GM19463 (cell line): ENCODE measurements around the gene IL36G.

Experiments used
- ATAC-seq: cut with Tn5 transposase; IDR thresholded peaks from one replicate; pipeline ENCODE4 v1.9.1; 2021; ENCODE audit warnings: mild to moderate bottlenecking, moderate library complexity; ENCODE audit not compliant: unreplicated experiment

The IL36G gene

DNA sequence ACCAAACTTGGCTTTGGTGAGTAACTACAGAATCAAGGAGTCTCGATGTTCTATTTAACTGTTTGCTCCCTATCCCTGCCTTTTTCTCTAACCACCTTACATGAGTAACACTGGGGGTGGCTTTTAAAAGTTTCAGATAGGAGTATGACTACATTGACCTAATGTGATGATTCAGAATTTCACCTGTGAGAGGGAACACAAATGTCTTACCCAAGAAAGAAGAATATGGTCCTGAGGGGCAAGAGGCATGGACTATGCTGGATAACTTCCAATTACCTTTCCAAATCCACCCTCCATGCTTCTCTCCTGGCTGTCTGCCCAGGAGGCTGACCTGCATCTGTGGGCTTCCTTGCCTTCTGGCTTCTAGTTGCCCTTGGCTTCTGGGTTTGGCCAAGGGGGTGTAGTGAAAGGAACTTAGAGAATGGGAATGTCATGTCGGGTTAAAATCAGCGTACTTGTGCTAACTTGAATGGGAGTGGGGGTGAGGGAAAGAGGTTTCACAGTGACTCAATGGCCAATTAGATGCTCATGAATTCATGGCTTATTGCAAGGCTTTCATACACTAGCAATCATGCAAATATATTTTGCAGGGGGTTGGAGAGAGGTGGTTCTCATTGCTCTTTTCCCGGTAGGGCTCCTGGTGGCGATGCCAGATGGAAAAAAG, 5.3 kb upstream of the IL36G start:
- ATAC-seq: no peak

GRCh38 chr2:112973156-112973555, 4.7 kb upstream of the IL36G start:
- no peak for ATAC-seq

DNA sequence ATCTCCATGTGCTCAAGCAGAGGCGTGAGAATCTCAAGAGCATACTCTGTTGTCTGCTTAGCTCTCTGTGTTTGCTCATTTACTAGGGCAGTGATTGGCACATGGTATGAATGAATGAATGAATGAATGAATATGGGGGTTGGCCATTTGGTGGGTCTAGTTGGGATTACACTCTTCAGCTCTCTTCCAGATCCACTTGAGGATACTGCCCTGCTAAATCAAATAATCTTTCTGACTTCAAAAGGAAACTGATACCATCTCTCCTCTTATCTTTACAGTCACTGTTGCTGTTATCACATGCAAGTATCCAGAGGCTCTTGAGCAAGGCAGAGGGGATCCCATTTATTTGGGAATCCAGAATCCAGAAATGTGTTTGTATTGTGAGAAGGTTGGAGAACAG, 1.9 kb downstream of the IL36G start:
- ATAC-seq: no peak

DNA sequence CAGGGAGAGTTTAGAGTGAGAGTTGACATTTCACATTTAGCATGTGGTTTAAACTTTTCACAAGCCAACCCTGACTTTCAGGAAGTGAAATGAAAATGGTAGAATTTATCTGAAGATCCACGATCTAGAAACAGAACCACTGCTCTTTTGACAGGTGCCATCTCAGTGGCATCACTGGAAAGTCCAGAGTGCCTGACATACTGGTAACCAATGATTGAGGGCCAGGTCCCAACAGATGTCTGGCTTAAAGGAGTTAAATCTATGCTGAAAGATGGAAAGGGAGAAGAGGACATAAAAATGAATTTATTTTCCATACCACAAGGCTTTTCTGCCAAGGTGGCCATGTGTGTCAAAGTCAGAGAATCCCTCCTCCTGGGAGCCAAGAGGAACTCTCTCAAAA, 2.7 kb downstream of the IL36G start:
- ATAC-seq: no peak

GRCh38 chr2:112985090-112985489, 7.3 kb downstream of the IL36G start:
- no peak for ATAC-seq

DNA sequence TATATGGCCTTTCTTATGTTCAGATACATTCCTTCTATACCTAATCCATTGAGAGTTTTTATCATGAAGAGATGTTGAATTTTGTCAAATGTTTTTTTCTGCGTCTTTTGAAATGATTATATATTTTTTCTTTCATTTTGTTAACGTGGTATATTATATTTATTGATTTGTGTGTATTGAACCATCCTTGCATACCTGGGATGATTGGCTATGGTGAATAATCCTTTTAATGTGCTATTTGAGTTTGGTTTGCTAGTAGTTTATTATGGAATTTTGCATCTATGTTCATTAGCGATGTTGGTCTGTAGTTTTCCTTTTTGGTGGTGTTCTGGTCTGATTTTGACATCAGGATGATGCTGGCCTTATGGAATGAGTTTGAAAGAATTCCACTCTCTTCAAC, 11.8 kb downstream of the IL36G start:
- ATAC-seq: no peak

- no peak for ATAC-seq
Observed at GRCh38 chr2:112993831-112994230, 16.0 kb downstream of the IL36G start.

GRCh38 chr2:112994648-112995047, 16.8 kb downstream of the IL36G start:
- ATAC-seq: no peak

DNA sequence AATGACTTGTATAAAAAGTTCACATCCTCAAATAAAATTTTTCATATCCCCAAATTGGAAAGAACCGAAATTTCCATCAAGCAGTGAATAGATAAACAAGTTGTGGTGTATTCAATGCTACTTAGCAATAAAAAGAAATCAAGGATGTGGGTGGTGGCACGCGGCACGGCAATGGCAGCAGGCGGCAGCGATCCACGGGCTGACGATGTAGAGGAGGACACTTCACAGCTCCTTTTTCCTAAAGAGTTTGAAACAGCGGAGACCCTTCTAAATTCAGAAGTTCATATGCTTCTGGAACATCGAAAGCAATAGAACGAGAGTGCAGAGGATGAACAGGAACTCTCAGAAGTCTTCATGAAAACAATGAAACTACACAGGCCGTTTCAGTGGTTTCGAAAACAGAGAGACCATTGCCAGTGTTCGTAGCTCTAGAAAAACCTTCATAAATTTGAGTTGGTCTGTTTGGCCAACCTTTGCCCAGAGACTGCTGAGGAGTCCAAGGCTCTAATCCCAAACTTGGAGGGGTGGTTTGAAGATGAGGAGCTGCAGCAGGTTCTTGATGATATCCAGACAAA, 17.6 kb downstream of the IL36G start:
- ATAC-seq: no peak

- ATAC-seq: no peak
Observed at GRCh38 chr2:112996635-112997034, 18.8 kb downstream of the IL36G start.

GRCh38 chr2:112997151-112997550, 19.3 kb downstream of the IL36G start:
- ATAC-seq: no peak

DNA sequence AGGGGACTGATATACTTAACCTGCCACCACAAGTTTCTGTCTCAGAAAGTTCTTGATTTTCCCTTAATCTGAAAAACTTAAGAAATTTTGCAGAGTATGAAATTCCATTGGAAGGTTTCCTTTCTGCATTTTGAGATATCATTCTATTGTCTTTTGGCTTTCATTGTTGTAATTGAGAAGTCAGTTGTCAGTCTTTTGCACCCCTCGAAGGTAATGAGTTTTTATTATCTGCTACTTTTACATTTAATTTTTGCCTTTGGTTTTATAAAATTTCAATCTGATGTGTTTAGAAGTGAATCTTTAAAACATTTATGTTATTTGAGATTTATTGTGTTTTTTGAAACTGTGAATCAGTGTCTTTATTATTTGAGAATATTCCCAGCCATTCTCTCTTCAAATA, 22.6 kb downstream of the IL36G start:
- ATAC-seq: no peak

DNA sequence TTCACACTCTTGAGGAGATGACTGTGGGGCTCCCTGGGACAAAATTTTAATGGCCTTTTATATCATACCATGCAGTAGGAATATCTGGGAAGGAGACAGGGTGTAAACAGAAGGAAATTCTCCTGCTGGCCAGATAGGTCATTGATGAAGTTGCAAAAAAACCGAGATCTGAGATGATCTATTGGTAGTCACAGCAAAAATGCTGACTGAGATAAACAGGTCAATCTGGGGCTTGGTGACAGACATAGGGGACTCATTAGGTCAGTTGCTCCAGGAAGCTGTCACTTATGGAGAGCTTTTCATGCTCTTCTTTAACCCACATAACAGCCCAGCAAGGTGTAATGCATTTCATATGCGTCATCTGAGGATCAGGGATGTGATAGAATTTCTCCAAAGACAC, 24.9 kb downstream of the IL36G start:
- no peak for ATAC-seq

DNA sequence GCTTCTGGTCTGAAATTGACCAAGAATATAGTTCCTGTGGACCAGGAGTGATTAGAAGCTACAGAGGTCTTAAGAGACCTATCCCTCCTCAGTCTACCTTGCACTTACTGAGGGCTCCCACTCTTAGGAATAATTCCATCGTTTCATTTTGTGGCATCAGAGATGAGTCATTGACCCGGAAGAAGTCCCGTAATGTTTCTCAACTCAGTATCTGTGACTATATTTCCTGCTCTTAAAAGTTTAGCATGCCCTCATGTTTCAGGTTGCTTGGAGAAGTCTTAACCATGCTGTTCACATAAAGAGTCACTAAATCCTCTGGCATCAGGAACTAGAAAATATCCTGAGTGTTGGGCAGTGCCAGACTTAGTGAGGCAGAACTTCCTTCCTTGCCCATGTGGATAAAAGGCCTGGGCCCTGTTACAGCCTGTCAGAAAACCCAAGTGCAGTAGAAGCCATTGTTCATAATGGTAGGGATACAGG, 27.3 kb downstream of the IL36G start, which contains the start of gene IL36A:
Gene IL36A (plus strand): TSS at position 430 of the 480 bp plus-strand sequence. CDS start 413 bp downstream, outside the sequence.
- no peak for ATAC-seq

DNA sequence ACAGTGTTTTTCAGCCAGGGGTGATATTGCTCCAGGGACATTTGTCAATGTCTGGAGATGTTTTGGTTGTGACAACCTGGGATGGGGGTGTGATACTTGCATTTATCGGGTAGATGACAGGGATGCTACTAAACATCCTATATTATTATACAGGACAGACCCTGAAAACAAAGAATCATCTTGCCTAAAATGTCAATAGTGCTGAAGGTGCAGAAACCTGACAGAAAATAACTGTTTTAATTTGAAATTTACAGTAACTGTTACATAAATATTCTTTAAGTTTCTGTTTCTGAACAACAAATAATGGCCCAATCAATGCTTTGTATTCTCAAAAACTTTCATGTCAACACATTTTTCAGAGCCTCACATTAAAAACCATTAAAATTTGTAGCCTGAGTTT, 29.4 kb downstream of the IL36G start:
- ATAC-seq: no peak

GRCh38 chr2:113009622-113010021, 31.8 kb downstream of the IL36G start:
- ATAC-seq: no peak

DNA sequence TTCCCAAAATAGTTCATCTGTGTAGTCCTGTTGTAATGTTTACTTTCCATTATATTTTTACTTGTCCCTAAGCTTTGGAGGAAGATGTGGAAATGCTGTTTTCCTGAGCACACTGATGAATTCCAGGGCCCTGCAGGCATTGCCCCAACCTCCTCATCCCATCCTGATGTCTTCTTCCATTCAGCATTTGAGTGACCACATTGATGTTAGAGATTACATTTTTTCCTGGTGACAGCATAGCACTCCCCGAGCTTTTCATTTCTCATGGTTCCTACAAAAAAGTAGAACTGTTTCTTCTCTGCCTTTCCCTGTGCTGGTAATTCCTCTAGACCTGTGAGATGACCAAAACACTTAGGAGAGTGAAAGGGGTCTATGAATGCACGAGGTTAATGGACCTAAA, 32.3 kb downstream of the IL36G start:
- ATAC-seq: no peak

GRCh38 chr2:113011108-113011507, 33.3 kb downstream of the IL36G start:
- ATAC-seq: no peak

GRCh38 chr2:113012436-113013335, 34.9 kb downstream of the IL36G start:
- ATAC-seq: no peak

DNA sequence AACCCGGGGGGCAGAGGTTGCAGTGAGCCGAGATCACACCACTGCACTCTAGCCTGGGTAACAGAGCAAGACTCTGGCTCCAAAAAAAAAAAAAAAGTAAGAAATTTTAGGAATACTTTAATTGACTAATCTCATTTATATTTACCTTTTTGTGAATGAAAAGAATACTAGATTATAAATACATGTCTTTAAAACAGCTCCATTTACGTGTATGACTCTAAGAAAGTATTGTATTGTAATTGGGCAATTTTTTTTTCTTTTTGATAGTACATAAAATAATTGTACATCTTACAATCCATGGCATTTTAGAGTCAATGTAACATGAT, 35.5 kb downstream of the IL36G start:
- ATAC-seq: no peak

DNA sequence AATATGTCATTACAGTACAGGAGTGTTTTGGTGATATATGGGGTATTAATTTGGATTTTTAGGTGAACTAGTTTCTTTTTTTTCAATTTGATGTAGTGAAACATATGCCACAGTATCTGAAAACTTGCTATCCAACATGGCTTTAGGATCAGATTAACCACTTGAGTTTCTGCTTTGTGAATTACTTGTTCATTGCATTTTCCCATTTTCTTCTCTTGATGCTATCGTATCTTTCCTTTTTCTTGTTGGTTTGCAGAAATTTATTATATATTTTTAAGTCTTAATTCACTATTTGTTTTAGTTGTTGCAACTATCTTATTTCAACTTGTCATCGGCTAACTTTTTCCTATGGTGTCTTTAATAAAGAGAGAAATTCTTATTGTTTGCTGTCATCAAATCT, 36.3 kb downstream of the IL36G start:
- no peak for ATAC-seq

DNA sequence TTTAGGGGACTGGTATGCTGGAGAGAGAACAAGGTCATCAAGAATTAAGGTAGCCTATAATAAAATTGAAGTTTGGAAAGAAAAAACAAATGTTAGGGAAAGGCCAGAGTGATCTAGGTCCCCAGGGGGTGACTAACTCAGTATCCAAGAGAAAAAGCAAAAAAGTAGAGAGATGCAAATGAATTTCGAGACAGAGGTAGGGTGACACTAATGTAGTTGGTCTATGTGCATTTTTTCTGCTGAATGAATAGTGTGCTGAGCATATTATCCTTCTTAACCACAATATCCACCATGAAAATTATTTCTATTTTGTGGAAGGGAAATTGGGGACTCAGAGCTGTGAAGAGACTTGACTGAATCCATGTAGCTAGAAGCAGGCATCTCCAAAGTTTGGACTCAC, 37.2 kb downstream of the IL36G start:
- no peak for ATAC-seq
